ENCODE results near the gene CCDC185.

- TF ChIP-seq MAX (IDR thresholded peaks at IDR 0.05) (no peak), CEBPB (IDR thresholded peaks at IDR 0.05) (no peak), REST (IDR thresholded peaks at IDR 0.05; ENCODE audit: low read depth) (no peak), YY1 (IDR thresholded peaks at IDR 0.05; ENCODE audit: low read depth) (no peak), TCF12 (IDR thresholded peaks at IDR 0.05; ENCODE audit: low read depth) (no peak), EP300 (IDR thresholded peaks at IDR 0.05; ENCODE audit: borderline replicate concordance) (no peak), CREB1 (IDR thresholded peaks at IDR 0.05; ENCODE audit: low read depth) (no peak), NFIC (IDR thresholded peaks at IDR 0.05) (no peak), EGR1 (IDR thresholded peaks at IDR 0.05) (no peak), TEAD4 (IDR thresholded peaks at IDR 0.05) (no peak), TAF1 (IDR thresholded peaks at IDR 0.05; ENCODE audit: low read depth) (no peak), USF1 (IDR thresholded peaks at IDR 0.05) (no peak), RAD21 (IDR thresholded peaks at IDR 0.05; ENCODE audit: low read depth) (no peak), FOXM1 (IDR thresholded peaks at IDR 0.05; ENCODE audit: borderline replicate concordance, low read depth) (no peak)
These were observed 45.6 kb upstream of the CCDC185 start for GRCh38 chr1:223347583-223347982.
